MG63 (cell line): ENCODE measurements around the gene PSRC1. TPM values are rescaled to one million over a fixed set of nuclear protein-coding genes. Genes with fewer than 3 reads are reported as not detected.
A peak's percentile ranks its signal among the peaks of the same experiment; 100 is the strongest.

Experiments
- DNase-seq: peaks from one replicate; pipeline ENCODE4 v3.0.0-alpha.2; 2020
- H3K27me3 ChIP-seq: fragments of 250-450 bp; sonication (Bioruptor Pico); 2 replicates; pipeline ENCODE4 v1.5.1; 2020; ENCODE audit warnings: mild to moderate bottlenecking, moderate library complexity
- H3K36me3 ChIP-seq: fragments of 250-450 bp; sonication (Bioruptor Pico); 2 replicates; pipeline ENCODE4 v1.5.1; 2020; ENCODE audit warnings: mild to moderate bottlenecking, moderate library complexity
- H3K4me3 ChIP-seq: fragments of 250-450 bp; sonication (Bioruptor Pico); 2 replicates; pipeline ENCODE4 v1.5.1; 2020; ENCODE audit warnings: mild to moderate bottlenecking, moderate library complexity
- H3K9me3 ChIP-seq: fragments of 250-450 bp; sonication (Bioruptor Pico); 2 replicates; pipeline ENCODE4 v1.5.1; 2020; ENCODE audit warnings: mild to moderate bottlenecking, moderate library complexity
- total RNA-seq: library from RNA; depleted of rRNA; stranded (reverse); fragments of >200 nt; shearing (Covaris generic); gene quantifications from 2 replicates; pipeline ENCODE4 v1.2.3, GENCODE V29; 2014; ENCODE audit warnings: low replicate concordance

Gene PSRC1
- total RNA-seq, 1 experiment from 2014 or later: 67.0 TPM

DNA sequence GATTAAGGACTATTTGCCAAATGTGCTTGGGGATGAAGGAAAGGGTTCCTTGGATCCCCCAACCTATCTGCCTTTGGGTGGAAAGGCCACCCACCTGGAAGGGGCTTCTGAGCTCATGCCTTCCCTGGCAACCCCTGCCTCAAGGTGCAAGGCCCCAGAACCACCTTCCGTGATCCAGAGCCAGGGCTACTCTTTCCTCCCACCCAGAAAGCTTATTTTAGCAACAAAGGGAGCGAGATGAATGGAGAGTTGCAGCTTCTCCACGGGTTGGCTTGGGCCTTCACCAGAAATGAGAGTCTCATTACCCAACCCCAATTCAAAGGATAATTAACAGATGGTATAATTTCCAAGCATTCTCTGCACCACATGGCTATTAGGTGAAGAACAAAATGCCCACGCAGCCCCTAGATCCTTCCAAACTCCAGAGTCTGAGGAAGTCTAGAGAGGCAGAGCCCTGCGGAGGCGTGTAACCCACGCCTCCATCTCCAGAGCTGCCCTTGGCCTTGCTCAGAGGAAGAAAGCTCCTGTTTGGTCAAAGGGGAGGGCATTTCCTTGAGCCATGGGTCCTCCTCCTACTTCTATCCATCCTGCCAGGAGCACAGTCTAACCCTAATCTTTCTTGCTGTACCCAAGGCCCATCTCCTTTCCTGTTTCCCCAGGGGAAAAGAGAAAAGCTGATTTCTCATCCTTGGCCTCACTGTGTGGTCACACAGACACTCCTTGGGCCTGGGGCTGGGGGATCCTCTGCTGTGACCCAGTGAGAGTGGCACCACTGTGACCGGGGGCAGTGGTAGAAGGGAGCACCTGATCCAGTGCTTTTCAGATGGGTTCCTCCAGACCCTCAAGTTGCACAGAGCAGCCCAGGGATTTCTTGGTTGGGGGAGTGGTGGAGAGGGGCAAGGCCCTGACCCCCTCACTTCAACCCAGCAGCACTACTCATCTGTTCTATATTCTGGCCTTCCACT lies 35.3 kb downstream of the PSRC1 start:
- Histone ChIP-seq H3K36me3 (no peaks in the 10 kb centered on the region), H3K4me3 (no peak overlapping the region), H3K9me3 (no peaks in the 10 kb centered on the region), H3K27me3 (peaks cover 11% of the 10 kb centered on the region)
- DNase-seq: no peak

DNA sequence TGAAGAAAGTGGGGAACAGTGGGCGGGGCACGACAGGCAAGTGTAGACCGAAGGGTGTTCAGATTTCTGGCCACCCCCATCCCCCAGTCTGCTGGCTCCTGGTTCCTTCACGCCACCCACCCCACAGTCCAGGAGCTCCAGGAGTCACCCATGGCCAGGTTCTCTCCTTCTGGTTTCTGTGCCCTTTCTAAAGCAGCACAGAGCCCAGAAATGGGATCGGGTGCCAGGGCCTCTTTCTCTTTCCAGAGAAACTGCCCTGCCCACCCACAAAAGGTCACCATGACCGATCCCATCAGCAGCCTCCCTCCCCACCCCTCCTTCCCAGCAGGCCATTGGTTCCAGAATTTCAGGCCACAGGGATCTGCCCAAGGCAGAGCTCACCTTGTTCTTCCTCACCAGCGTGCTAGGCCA lies 36.8 kb downstream of the PSRC1 start:
- H3K4me3 ChIP-seq: no peak overlapping the region
- no peak for DNase-seq
- H3K36me3 ChIP-seq: no peaks in the 10 kb centered on the region
- H3K9me3 ChIP-seq: no peaks in the 10 kb centered on the region
- H3K27me3 ChIP-seq: peaks cover 9% of the 10 kb centered on the region

DNA sequence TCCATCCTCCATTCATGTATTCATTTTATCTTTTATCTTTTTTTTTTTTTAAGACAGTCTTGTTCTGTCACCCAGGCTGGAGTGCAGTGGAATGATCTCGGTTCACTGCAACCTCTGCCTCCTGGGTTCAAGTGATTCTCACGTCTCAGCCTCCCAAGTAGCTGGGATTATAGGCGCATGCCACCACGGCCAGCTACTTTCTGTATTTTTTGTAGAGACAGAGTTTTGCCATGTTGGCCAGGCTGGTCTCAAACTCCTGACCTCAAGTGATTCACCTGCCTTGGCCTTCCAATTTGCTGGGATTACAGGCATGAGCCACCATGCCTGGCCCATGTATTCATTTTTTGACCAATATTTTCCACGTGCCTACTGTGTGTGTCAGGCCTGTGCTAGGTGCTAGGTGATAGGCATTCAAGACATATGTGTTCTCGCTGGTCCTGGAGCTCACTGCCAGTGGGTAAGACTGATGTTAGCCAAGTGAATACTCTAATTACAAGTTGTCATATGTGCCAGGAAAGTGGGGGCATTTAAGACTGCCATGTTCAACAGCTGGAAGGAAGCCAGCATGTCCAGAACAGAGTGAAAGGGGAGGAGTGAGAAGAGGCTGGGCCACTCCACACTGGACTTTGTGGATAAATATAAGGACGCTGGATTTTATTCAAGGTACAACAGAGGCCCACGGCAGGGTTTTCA lies 38.9 kb downstream of the PSRC1 start:
- Histone ChIP-seq H3K4me3 (no peak overlapping the region), H3K27me3 (no peaks in the 10 kb centered on the region; the same call in 1 of the 2 replicates), H3K9me3 (no peaks in the 10 kb centered on the region), H3K36me3 (peaks cover 13% of the 10 kb centered on the region)
- no peak for DNase-seq

DNA sequence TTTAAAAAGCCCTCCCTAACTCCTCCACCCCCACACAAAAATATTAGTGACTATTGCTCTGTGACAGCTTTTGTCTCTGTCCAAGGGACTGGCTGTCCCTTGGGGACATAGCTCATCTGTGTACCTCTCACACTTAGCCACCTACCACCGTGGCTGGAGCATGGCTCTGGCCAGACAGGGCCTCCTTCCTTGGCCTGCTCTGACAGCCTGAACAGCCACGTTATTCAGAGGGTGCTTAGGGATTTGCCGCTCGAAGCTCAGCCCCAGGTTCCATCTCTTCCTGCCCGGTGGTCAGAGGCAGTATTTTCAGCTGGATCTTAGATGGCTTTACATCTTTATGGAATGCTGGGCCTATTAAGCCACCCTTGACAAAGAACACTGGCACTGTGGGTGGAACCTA lies 39.7 kb downstream of the PSRC1 start:
- DNase-seq: no peak

DNA sequence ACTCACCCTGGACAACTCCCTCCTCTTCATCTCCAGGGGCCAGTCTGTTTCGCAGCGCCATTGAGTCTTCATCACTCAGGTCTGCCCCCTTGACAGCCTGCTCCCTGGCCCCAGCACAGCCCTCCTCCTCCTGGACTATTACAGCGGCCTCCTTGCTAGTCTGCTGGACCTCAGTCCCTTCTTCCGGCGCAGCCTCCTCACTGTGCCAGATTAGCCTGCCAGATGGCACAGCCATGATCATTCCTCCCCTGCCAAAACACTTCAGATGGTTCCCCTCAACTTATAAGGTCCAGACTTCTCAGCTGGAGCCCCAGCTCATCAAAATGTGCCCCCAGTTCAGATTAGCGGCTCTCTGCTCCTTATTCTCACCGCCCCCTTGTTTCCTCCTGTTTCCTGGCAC lies 40.6 kb downstream of the PSRC1 start:
- no peak overlapping the region for H3K4me3 ChIP-seq
- no peaks in the 10 kb centered on the region for H3K9me3 ChIP-seq
- H3K27me3 ChIP-seq: no peaks in the 10 kb centered on the region
- peaks cover 29% of the 10 kb centered on the region for H3K36me3 ChIP-seq
- peak; percentile 77 for DNase-seq

More for the DNA sequence above, 39.7 kb downstream of the PSRC1 start:
- H3K36me3 ChIP-seq: peaks cover 20% of the 10 kb centered on the region
- H3K4me3 ChIP-seq: no peak overlapping the region
- H3K9me3 ChIP-seq: no peaks in the 10 kb centered on the region
- H3K27me3 ChIP-seq: no peaks in the 10 kb centered on the region

DNA sequence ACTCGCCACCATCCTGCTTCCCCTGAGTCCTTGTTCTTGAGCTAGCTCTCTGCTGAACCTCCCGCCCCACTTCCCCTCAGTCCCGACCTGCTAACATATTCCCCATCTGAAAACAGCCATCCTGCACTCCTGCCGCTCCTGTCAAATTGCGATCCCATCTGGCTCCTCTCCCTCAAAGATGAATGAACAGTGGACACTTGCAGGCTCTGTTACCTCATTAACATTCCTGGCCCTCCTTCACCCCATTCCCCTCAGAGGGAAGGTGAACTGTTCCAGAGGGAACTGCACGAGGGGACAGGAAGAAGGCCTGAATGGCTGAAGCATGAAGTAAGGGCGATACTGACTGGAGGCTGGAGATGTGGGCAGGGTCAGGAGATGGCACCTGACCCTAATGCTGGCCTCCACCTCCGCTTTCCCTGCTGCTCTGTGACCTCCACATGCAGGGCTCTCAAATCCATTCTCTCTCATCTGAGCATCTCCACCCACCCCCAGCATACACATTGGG lies 41.1 kb downstream of the PSRC1 start:
- Histone ChIP-seq H3K36me3 (peaks cover 34% of the 10 kb centered on the region), H3K27me3 (no peaks in the 10 kb centered on the region), H3K4me3 (no peak overlapping the region), H3K9me3 (no peaks in the 10 kb centered on the region)
- DNase-seq: no peak

DNA sequence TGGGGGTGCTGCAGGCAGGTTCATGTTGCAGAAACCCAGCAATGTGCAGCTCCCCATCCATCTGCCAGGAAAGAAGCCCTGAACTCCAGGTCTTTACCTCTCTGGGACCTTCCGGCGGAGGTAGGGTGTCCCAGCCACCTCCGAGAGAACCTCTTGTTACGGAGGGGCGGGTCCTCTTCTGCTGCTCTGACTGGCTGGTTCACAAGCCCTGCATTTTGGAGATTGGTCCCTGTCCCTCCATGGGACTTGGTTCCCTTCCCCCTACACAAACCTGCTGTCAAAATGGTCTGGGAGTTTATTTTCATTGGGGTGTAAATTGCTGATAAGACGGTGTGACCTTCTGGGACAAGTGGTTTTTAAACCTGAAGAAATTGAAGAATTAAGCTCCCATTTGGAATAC lies 41.6 kb downstream of the PSRC1 start:
- no peak for DNase-seq
- peaks cover 39% of the 10 kb centered on the region for H3K36me3 ChIP-seq
- H3K27me3 ChIP-seq: no peaks in the 10 kb centered on the region
- no peaks in the 10 kb centered on the region for H3K9me3 ChIP-seq
- no peak overlapping the region for H3K4me3 ChIP-seq

DNA sequence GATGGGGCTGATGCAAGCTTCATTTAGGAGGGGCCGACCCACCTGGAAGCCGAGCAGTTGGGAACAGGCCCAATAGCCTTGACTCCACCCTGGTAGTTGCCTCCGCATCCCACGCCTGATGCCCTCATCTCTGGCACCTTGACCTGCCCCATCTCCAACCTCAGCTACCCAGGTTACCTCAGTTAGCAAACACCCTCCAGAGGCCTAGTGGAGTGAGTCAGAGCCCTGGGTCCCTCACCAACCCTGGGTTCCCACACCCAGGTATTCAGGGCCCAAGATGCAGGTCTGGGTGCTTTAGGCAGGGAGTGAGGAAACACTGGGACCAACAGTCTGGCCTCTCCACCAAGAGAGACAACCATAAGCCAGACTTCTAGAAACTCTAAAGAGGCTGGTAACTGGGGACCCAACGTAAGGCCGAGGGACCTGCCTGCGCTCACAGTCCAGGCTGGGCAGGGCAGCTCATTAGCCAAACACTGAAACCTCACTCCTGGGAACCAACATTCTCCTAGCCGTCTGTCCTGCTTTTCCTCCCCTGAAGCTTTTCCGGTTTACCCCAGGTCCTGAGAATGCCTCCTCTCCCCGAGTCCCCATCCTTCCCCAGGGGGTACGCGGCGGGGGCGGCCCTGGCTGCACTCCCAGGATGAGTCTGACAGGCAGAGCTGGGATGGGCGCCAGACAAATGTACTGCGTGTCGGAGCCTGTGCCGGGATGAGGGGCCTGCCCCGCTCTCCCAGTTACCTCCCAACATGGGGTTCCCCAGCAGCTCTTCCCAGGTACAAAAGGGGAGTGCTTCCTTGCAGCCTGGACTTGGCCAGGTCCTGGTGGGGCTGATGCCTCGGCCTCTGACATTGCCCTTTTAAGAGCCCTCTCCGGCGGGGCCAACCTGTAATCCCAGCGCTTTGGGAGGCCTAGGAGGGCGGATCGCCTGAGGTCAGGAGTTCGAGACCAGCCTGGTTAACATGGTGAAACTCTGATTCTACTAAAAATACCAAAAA lies 42.5 kb downstream of the PSRC1 start:
- Histone ChIP-seq H3K27me3 (no peaks in the 10 kb centered on the region), H3K4me3 (no peak overlapping the region), H3K36me3 (peaks cover 48% of the 10 kb centered on the region), H3K9me3 (no peaks in the 10 kb centered on the region)
- peak; percentile 95 for DNase-seq

DNA sequence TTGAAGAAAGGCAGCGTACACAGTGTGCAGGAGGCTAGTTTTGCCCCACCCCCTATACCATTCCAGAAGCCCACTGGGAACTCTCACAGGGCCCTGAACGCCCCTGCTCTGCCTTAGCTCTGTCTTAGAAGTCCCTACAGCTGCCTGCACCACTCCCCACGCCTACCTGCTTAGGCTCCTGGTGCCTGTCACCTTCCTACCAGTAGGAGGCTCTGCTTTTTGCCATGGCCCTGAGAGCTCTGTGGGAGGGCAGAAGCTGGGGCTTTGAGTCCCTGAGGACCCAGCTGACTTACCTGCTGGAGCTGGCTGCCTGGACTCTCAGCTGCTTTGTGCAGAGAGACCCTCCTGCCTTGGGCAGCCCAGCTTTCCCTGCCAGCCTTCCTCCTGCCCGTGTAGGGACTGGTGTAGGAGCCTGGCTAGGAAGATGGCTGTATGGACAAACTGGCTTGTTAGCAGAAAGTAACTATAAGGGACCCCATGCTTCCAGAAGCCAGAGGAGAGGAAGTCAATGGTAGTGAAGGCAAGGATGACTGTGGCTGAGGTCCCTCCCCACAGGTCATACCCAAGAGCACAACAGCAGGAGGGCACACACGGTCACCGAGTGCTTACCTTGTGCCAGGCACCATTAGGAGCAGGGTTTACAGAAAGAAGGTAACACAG lies 43.4 kb downstream of the PSRC1 start:
- Histone ChIP-seq H3K36me3 (peaks cover 57% of the 10 kb centered on the region), H3K4me3 (no peak overlapping the region), H3K9me3 (no peaks in the 10 kb centered on the region), H3K27me3 (no peaks in the 10 kb centered on the region)
- DNase-seq: peak; percentile 56

DNA sequence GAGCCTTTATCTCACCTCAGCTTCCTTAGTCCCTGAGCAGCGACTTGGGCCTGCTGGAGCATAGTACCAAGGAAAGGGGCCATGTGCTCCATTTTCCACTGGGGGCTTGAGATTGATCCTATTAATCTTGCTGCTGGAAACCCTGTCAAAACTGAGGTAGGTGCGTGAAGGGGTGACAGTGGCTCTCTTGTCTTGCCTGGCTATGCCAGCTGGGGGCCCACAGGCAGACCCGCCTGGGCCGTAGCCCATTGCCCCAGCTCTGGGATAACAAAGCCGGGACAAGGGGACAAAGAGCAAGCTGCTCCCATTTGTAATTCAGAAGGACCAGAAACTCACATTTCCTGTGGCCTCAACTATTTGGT lies 43.9 kb downstream of the PSRC1 start:
- no peak overlapping the region for H3K4me3 ChIP-seq
- no peaks in the 10 kb centered on the region for H3K9me3 ChIP-seq
- no peak for DNase-seq
- H3K36me3 ChIP-seq: peaks cover 62% of the 10 kb centered on the region
- no peaks in the 10 kb centered on the region for H3K27me3 ChIP-seq

DNA sequence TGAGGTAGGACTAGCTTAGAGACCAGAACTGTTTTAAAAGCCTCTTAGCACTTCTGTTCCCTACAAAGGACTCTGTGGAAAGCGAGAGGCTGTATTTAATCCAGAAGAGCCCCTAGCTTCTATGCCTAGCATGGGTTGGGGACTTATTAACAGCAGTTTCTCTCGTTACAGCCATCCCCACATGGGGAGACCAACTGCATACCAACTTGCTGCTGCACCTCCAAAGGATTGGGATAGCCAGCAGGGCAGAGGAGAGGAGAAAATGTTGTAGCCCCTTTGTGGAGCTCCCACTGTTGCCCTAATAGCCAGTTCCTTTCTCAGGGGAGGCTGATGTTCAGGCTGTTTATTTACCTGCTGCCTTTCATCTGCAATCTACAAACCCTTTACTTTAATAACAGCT lies 44.6 kb downstream of the PSRC1 start:
- Histone ChIP-seq H3K4me3 (no peak overlapping the region), H3K9me3 (no peaks in the 10 kb centered on the region), H3K27me3 (no peaks in the 10 kb centered on the region), H3K36me3 (peaks cover 67% of the 10 kb centered on the region)
- no peak for DNase-seq

DNA sequence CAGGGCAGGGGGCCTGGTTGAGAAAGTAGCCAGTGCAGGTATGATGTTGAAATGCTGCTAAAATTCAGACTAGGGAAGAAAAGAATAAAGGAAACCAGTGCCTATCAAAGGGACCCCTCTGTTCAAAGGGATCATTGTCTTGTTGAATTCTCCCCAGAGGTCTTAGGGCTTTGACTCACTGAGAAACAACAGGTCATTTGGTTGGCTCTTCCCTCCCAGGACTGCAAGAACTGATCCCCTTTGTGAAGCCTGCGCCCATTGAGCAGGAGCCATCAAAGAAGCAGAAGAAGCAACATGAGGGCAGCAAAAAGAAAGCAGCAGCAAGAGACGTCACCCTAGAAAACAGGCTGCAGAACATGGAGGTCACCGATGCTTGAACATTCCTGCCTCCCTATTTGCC lies 45.4 kb downstream of the PSRC1 start:
- peaks cover 75% of the 10 kb centered on the region for H3K36me3 ChIP-seq
- no peak for DNase-seq
- H3K9me3 ChIP-seq: no peaks in the 10 kb centered on the region
- H3K27me3 ChIP-seq: no peaks in the 10 kb centered on the region
- H3K4me3 ChIP-seq: no peak overlapping the region

DNA sequence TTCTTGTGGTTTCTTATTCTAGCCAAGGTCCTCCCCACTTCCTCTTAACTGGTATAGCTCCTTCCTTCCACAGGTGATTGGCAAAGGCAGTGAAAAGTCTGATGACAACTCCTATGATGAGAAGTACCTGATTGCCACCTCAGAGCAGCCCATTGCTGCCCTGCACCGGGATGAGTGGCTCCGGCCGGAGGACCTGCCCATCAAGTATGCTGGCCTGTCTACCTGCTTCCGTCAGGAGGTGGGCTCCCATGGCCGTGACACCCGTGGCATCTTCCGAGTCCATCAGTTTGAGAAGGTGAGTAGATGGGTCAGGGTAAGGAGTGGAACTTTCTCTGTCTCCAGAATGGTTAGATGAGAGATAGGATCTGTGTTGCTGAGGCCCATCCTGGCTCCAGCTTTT lies 47.8 kb downstream of the PSRC1 start:
- no peak overlapping the region for H3K4me3 ChIP-seq
- H3K9me3 ChIP-seq: no peaks in the 10 kb centered on the region
- H3K36me3 ChIP-seq: peaks cover 96% of the 10 kb centered on the region
- DNase-seq: no peak
- H3K27me3 ChIP-seq: no peaks in the 10 kb centered on the region

DNA sequence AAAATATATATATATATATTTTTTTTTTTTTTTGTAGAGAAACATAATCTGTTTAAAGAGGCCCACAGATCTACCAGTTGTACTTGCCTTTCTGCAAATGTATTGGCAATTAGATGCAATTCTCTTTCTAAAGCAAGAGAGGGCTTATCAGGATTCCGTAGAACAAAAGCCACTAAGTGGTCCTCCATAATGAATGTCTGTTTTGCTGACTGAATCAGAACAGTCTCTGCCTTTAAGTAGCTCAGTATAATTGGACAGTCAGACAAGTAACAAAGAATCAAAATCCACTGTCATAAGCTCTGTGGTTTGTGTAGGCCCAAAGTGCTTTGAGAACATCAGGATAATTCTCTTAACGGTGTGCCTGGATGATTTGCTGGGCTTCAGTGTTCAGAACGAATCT lies 51.9 kb downstream of the PSRC1 start:
- Histone ChIP-seq H3K36me3 (peaks cover 87% of the 10 kb centered on the region), H3K4me3 (no peak overlapping the region), H3K27me3 (no peaks in the 10 kb centered on the region), H3K9me3 (no peaks in the 10 kb centered on the region)
- DNase-seq: no peak
